ENCODE results near the gene SLC22A14. TPM values are rescaled to one million over a fixed set of nuclear protein-coding genes. Genes with fewer than 3 reads are reported as not detected.
A peak's percentile ranks its signal among the peaks of the same experiment; 100 is the strongest.

SLC22A14 gene
- total RNA-seq, 6 experiments from 2014 or later = 0.12 to 0.29 (median 0.12) TPM; not detected in 3

DNA sequence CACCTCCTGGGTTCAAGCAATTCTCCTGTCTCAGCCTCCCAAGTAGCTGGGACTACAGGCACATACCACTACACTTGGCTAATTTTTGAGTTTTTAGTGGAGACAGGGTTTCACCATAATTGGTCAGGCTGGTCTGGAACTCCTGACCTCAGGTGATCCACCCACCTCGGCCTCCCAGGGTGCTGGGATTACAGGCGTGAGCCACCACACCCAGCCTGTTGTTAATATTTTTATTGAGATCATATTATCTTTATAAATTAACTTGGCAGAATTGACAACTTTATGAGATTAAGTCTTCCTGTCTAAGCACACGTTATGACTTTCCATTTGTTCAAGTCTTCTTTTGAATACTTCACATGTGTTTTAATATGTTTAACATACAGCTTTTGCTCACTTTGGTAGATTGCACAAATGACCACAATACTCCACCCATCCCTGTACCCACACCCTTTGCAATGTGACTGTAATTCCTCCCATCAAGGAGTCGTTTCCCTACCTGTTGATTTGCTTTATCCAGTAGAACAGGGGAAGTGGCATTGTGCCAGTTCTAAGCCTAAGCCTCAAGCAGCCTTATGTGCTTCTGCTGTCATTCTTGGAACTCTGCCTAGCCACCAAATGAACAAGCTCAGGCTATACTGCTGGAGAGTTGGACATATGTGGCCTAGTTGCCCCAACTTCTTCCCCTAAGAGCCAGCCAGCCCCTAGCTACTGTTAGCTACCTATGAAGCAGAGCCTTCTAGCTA, 72.7 kb downstream of the SLC22A14 start:
- peak in 1 of 3 donors; percentile 38 for DNase-seq
- intact Hi-C loops (cut with DNase I) = loop anchor here in 1 of 2 donors (5.0 kb wide), 1 partner anchor 128 kb away; no protein-coding TSS in a partner anchor

GRCh38 chr3:38359038-38359437, 76.9 kb downstream of the SLC22A14 start:
- Histone ChIP-seq H3K27ac (no peak overlapping the region), H3K27me3 (no peaks in the 10 kb centered on the region), H3K4me1 (no peaks in the 10 kb centered on the region), H3K4me3 (no peak overlapping the region), H3K9me3 (no peaks in the 10 kb centered on the region), H3K36me3 (peaks cover 0 to 37% (median 13%) of the 10 kb centered on the region in 4 donors)
- 92% methylated on average over 5 of the region's 6 CpGs for WGBS (ENCODE audit: insufficient coverage, low coverage, low lambda C conversion rate, missing lambda C conversion rate)
- DNase-seq = no peak
- intact Hi-C loops (cut with DNase I) = no loop called here
- ATAC-seq = no peak
- no peak for TF ChIP-seq POLR2A (IDR thresholded peaks at IDR 0.05)
- TF ChIP-seq, protein P1, sequence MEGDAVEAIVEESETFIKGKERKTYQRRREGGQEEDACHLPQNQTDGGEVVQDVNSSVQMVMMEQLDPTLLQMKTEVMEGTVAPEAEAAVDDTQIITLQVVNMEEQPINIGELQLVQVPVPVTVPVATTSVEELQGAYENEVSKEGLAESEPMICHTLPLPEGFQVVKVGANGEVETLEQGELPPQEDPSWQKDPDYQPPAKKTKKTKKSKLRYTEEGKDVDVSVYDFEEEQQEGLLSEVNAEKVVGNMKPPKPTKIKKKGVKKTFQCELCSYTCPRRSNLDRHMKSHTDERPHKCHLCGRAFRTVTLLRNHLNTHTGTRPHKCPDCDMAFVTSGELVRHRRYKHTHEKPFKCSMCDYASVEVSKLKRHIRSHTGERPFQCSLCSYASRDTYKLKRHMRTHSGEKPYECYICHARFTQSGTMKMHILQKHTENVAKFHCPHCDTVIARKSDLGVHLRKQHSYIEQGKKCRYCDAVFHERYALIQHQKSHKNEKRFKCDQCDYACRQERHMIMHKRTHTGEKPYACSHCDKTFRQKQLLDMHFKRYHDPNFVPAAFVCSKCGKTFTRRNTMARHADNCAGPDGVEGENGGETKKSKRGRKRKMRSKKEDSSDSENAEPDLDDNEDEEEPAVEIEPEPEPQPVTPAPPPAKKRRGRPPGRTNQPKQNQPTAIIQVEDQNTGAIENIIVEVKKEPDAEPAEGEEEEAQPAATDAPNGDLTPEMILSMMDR (IDR thresholded peaks at IDR 0.05) = no peak

More for the DNA sequence above, 72.7 kb downstream of the SLC22A14 start:
- peak in 1 of 4 donors; percentile 12 for ATAC-seq
- no peak overlapping the region for H3K27ac ChIP-seq
- H3K27me3 ChIP-seq = no peaks in the 10 kb centered on the region
- H3K9me3 ChIP-seq = no peaks in the 10 kb centered on the region
- no peak overlapping the region for H3K4me3 ChIP-seq
- TF ChIP-seq, protein P1 (IDR thresholded peaks at IDR 0.05) = no peak
- no peak for TF ChIP-seq POLR2A (IDR thresholded peaks at IDR 0.05)
- WGBS (ENCODE audit: insufficient coverage, low coverage, low lambda C conversion rate, missing lambda C conversion rate) = 59% methylated on average over 4 of the region's 4 CpGs
- H3K4me1 ChIP-seq = peaks cover 0 to 10% (median 5%) of the 10 kb centered on the region in 4 donors
- H3K36me3 ChIP-seq = peaks cover 0 to 21% (median 14%) of the 10 kb centered on the region in 4 donors

GRCh38 chr3:38360345-38360744, 78.3 kb downstream of the SLC22A14 start:
- intact Hi-C loops (cut with DNase I) = no loop called here
- Histone ChIP-seq H3K27ac (no peak overlapping the region), H3K4me1 (no peaks in the 10 kb centered on the region), H3K4me3 (no peak overlapping the region), H3K36me3 (peaks cover 0 to 47% (median 19%) of the 10 kb centered on the region in 4 donors), H3K9me3 (no peaks in the 10 kb centered on the region), H3K27me3 (no peaks in the 10 kb centered on the region)
- peak; percentile 69 to 93 (median 70) for ATAC-seq
- TF ChIP-seq, protein P1 (IDR thresholded peaks at IDR 0.05) = no peak
- no peak for TF ChIP-seq POLR2A (IDR thresholded peaks at IDR 0.05)
- WGBS (ENCODE audit: insufficient coverage, low coverage, low lambda C conversion rate, missing lambda C conversion rate) = no CpG with 5 or more reads among the region's 3 CpGs
- peak in 1 of 3 donors; percentile 58 for DNase-seq

DNA sequence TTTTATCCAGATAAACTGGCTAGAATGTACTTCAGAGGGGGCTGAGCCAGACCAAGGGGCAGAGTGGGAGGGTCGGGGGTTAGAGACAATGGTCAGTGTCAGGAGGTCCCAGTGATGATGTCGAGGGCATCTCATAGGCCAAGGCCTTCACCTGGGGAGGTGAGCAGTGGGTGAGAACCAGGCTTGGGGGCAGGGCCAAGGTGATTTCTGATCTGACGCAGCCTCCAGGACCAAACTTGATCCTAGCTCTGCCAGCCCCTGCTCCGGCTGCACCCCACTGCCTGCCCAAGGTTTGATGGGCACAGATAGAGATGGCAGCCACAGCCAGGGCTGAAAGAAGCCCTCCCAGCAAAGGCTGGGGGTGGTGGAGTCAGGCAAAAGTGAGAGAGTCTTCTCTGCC, 79.4 kb downstream of the SLC22A14 start:
- DNase-seq (no peak), ATAC-seq (peak in 1 of 4 donors; percentile 5)
- intact Hi-C loops (cut with DNase I) = no loop called here
- Histone ChIP-seq H3K4me3 (no peak overlapping the region), H3K4me1 (no peaks in the 10 kb centered on the region), H3K27ac (no peak overlapping the region), H3K9me3 (no peaks in the 10 kb centered on the region), H3K27me3 (no peaks in the 10 kb centered on the region), H3K36me3 (peaks cover 0 to 58% (median 24%) of the 10 kb centered on the region in 4 donors)
- 59% methylated on average over 3 of the region's 4 CpGs for WGBS (ENCODE audit: insufficient coverage, low coverage, low lambda C conversion rate, missing lambda C conversion rate)
- no peak for TF ChIP-seq POLR2A (IDR thresholded peaks at IDR 0.05)
- TF ChIP-seq, protein P1 (IDR thresholded peaks at IDR 0.05) = no peak
